ENCODE measurements around the gene JMJD4. TPM values are rescaled to one million over a fixed set of nuclear protein-coding genes. Genes with fewer than 3 reads are reported as not detected.

Gene JMJD4
- total and polyA plus RNA-seq, 2 experiments from 2014 or later: 11.5 to 17.7 TPM

DNA sequence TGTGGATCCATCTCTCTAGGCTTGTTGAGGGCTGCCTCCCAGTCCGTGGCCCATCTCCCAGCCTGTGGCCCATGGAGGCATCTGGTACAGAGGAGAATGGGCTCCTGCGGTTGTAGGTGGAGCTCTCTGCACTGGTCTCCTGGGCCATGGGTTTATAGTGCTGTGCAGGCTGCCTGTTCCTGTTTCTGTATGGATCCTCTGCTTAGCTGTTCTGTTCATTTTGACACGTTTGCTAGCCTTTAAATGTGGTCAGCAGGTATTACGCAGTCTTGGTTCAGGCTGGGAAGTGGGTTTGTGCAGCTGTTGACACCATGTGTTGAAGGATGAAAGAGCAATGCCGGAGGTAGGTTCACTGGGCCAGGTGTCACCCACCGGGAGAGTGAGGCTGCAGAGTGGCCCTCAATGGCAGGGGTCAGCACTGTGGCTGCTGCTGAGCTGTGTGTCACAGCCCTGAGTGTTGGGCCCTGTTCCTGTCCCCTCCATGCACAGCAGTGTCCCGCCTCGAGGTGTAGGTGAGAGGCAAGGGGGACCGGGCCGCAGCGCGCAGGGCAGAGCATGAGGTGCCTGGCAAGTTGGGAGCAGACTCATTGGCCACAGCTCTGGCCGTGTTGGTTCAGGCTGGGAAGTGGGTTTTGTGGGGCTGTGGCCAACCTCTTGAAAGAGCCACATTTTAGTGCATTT is 39.1 kb upstream of the JMJD4 start:
- no peak for TF ChIP-seq EZH2phosphoT487 (IDR thresholded peaks at IDR 0.05; ENCODE audit: unreplicated experiment)
- TF ChIP-seq STAT1 (IDR thresholded peaks at IDR 0.05; ENCODE audit: unreplicated experiment): no peak
- TF ChIP-seq NANOG (IDR thresholded peaks at IDR 0.05; ENCODE audit: borderline replicate concordance): no peak
- no peak for TF ChIP-seq POLR2AphosphoS5 (IDR thresholded peaks at IDR 0.05; ENCODE audit: low read depth)
- TF ChIP-seq ZNF114 (CRISPR knock-in tag; IDR thresholded peaks at IDR 0.05): no peak
- TF ChIP-seq EZH2 (IDR thresholded peaks at IDR 0.05; ENCODE audit: low read depth, unreplicated experiment): no peak
- TF ChIP-seq REST (IDR thresholded peaks at IDR 0.05; ENCODE audit: unreplicated experiment): no peak
- no peak for TF ChIP-seq ZNF331 (CRISPR knock-in tag; IDR thresholded peaks at IDR 0.05; ENCODE audit: low read depth)
- TF ChIP-seq CTCF (conservative IDR thresholded peaks at IDR 0.05; ENCODE audit: low read depth in 2 of 2): no peak
- TF ChIP-seq, protein P1, sequence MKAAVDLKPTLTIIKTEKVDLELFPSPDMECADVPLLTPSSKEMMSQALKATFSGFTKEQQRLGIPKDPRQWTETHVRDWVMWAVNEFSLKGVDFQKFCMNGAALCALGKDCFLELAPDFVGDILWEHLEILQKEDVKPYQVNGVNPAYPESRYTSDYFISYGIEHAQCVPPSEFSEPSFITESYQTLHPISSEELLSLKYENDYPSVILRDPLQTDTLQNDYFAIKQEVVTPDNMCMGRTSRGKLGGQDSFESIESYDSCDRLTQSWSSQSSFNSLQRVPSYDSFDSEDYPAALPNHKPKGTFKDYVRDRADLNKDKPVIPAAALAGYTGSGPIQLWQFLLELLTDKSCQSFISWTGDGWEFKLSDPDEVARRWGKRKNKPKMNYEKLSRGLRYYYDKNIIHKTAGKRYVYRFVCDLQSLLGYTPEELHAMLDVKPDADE (IDR thresholded peaks at IDR 0.05): no peak
- TF ChIP-seq JUNB (IDR thresholded peaks at IDR 0.05; ENCODE audit: unreplicated experiment): no peak
- TF ChIP-seq, protein P2, sequence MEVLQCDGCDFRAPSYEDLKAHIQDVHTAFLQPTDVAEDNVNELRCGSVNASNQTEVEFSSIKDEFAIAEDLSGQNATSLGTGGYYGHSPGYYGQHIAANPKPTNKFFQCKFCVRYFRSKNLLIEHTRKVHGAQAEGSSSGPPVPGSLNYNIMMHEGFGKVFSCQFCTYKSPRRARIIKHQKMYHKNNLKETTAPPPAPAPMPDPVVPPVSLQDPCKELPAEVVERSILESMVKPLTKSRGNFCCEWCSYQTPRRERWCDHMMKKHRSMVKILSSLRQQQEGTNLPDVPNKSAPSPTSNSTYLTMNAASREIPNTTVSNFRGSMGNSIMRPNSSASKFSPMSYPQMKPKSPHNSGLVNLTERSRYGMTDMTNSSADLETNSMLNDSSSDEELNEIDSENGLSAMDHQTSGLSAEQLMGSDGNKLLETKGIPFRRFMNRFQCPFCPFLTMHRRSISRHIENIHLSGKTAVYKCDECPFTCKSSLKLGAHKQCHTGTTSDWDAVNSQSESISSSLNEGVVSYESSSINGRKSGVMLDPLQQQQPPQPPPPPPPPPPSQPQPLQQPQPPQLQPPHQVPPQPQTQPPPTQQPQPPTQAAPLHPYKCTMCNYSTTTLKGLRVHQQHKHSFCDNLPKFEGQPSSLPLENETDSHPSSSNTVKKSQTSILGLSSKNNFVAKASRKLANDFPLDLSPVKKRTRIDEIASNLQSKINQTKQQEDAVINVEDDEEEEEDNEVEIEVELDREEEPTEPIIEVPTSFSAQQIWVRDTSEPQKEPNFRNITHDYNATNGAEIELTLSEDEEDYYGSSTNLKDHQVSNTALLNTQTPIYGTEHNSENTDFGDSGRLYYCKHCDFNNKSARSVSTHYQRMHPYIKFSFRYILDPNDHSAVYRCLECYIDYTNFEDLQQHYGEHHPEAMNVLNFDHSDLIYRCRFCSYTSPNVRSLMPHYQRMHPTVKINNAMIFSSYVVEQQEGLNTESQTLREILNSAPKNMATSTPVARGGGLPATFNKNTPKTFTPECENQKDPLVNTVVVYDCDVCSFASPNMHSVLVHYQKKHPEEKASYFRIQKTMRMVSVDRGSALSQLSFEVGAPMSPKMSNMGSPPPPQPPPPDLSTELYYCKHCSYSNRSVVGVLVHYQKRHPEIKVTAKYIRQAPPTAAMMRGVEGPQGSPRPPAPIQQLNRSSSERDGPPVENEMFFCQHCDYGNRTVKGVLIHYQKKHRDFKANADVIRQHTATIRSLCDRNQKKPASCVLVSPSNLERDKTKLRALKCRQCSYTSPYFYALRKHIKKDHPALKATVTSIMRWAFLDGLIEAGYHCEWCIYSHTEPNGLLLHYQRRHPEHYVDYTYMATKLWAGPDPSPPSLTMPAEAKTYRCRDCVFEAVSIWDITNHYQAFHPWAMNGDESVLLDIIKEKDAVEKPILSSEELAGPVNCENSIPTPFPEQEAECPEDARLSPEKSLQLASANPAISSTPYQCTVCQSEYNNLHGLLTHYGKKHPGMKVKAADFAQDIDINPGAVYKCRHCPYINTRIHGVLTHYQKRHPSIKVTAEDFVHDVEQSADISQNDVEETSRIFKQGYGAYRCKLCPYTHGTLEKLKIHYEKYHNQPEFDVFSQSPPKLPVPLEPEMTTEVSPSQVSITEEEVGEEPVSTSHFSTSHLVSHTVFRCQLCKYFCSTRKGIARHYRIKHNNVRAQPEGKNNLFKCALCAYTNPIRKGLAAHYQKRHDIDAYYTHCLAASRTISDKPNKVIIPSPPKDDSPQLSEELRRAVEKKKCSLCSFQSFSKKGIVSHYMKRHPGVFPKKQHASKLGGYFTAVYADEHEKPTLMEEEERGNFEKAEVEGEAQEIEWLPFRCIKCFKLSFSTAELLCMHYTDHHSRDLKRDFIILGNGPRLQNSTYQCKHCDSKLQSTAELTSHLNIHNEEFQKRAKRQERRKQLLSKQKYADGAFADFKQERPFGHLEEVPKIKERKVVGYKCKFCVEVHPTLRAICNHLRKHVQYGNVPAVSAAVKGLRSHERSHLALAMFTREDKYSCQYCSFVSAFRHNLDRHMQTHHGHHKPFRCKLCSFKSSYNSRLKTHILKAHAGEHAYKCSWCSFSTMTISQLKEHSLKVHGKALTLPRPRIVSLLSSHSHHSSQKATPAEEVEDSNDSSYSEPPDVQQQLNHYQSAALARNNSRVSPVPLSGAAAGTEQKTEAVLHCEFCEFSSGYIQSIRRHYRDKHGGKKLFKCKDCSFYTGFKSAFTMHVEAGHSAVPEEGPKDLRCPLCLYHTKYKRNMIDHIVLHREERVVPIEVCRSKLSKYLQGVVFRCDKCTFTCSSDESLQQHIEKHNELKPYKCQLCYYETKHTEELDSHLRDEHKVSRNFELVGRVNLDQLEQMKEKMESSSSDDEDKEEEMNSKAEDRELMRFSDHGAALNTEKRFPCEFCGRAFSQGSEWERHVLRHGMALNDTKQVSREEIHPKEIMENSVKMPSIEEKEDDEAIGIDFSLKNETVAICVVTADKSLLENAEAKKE (CRISPR knock-in tag; IDR thresholded peaks at IDR 0.05): no peak
- TF ChIP-seq CREB1 (CRISPR knock-in tag; IDR thresholded peaks at IDR 0.05; ENCODE audit: low read depth): no peak
- Histone ChIP-seq H3F3A (replicated peaks; ENCODE audit: low read depth) (no peaks in the 10 kb centered on the region), H3K27ac (ENCODE audit: low read depth) (no peak overlapping the region), H3K79me2 (replicated peaks; ENCODE audit: insufficient read depth) (no peaks in the 10 kb centered on the region), H3K4me2 (no peak overlapping the region), H3K9me2 (ENCODE audit: insufficient read depth) (no peaks in the 10 kb centered on the region), H3K4me1 (ENCODE audit: insufficient read depth) (no peaks in the 10 kb centered on the region), H2AFZ (no peak overlapping the region), H3K36me3 (ENCODE audit: insufficient read depth) (no peaks in the 10 kb centered on the region), H4K20me1 (replicated peaks; ENCODE audit: insufficient read depth) (peaks cover 6% of the 10 kb centered on the region; the same call in 1 of the 2 replicates), H3K4me3 (no peak overlapping the region), H3K27me3 (ENCODE audit: insufficient read depth) (no peaks in the 10 kb centered on the region)
- peaks cover 8% of the 10 kb centered on the region for H3K27me3 Mint-ChIP-seq (ENCODE audit: insufficient read depth, low read depth, poor library complexity)
- no peaks in the 10 kb centered on the region for H3K4me1 Mint-ChIP-seq
- no peak overlapping the region for H3K4me3 Mint-ChIP-seq
- H3K27ac Mint-ChIP-seq: no peak overlapping the region
- H3K9me3 Mint-ChIP-seq: no peaks in the 10 kb centered on the region
- no peaks in the 10 kb centered on the region; the same call in 2 of the 3 replicates for H3K36me3 Mint-ChIP-seq (ENCODE audit: low read depth)
- ATAC-seq: no peak; the same call in 2 of the 3 replicates
- DNase-seq (ENCODE audit: low spot score): no peak

All from GM23338 (cell line).